ENCODE results near the gene ABCA13.

The ABCA13 gene

DNA sequence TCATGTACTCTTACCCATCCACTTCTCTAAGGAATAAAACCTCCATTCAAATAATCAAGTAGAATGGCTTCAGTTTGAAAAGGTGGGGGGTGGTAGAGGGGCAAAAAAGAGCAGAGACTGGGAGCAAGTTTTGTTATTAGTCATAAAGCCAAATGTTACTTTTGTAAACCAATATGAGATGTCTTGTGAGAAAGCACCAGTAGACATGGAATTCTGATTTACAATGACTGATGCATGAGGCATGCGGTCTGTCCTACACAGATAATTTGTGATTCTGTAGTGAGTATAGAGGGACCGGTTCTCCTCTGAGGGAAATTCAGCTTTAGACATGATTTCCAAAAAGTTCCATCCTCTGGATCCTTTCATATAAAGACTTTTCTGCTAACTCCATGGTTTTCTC, 12.9 kb upstream of the ABCA13 start:
- TF ChIP-seq CTCF (IDR thresholded peaks at IDR 0.05; ENCODE audit: low read depth, low read length) = no peak
- DNase-seq (ENCODE audit: extremely low read depth, low read depth) = no peak

DNA sequence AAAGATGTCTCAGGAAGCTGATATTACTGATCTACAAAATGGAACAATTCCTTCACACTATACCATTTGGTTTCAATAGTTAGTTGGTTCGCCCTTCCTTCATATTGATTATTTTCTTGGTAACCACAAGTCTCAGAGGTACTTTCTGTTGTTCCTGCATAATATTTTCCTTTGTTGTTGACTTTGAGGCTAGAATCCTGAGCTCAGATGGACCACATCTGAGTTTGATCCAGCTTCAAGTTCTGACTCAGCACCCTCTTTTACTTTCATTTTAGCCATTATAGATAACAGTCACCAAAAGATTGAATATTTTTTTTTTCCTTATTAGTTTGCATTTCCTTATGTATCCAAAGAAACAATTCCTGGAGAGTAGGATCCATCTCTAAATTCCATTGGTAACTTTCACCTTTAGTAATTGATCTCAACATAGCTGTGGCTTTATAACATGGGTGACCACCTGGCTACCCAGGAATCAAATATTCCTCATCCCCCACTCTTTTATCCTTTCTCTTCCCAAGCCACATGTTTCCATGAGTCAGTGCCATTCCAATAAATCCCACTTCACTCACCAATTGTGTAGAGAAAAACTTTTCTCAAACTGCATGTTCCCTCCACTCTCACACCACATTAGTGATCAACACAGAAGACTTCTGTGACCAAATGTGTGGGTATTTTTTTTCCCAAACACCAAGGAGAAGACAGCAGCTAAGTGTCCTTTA, 9.7 kb upstream of the ABCA13 start:
- TF ChIP-seq CTCF (IDR thresholded peaks at IDR 0.05; ENCODE audit: low read depth, low read length) = no peak

DNA sequence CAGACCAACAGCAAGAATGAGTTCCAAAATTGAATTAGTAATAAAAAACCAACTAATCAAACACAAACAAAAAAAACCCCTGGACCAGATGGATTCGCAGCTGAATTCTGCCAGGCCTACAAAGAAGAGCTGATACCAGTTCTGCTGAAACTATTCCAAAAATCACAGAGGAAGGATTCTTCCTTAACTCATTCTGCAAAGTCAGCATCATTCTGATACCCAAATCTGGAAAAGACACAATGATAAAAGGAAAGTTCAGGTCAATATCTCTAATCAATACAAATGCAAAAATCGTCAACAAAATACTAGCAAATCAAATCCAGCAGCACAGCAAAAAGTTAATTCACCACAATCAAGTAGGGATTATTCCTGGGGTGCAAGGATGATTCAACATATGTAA, 6.1 kb upstream of the ABCA13 start:
- TF ChIP-seq CTCF (IDR thresholded peaks at IDR 0.05; ENCODE audit: low read depth, low read length) = no peak
- no peak for DNase-seq (ENCODE audit: extremely low read depth, low read depth)

More for the DNA sequence above, 9.7 kb upstream of the ABCA13 start:
- no peak for DNase-seq (ENCODE audit: extremely low read depth, low read depth)

DNA sequence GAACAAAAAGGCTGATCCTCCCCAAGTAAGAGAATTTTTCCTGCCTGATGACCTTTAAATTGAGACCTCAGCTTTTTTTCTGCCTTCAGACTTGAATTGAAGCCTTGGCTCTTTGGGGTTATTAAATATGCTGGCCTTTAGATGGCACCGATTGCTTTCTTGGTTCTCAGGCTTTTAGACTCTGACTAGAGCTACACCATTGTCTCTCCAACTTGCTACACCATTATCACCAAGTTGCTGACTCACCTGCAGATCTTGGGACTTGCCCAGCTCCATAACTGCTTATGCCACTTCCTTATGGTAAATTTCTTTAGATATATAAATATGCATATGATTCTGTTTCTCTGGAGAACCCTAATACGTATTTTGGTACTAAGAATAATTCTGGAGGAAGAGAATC, 3.1 kb upstream of the ABCA13 start:
- no peak for DNase-seq (ENCODE audit: extremely low read depth, low read depth)
- peak; percentile 4 for TF ChIP-seq CTCF (IDR thresholded peaks at IDR 0.05; ENCODE audit: low read depth, low read length)

- TF ChIP-seq CTCF (IDR thresholded peaks at IDR 0.05; ENCODE audit: low read depth, low read length) = no peak
- no peak for DNase-seq (ENCODE audit: extremely low read depth, low read depth)
These were observed 752 bp upstream of the ABCA13 start for GRCh38 chr7:48170506-48170905.

DNA sequence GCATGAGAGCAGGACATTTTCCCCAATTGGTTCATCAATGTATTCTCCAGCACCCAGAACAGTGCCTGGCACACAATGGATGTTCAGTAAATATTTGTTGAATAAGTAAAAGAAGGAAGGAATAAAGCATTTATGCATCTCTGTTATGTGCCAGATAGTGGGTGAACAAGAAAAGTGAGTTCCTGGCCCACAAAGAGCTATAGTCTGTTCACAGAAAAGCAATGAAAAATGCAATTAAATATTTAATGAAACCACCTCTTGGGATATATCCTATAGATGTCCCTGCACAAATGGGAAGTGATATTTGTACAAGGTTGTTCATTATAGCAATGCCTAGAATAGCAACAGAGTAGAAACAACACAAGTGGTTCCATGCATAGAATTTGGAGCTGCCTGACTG, 2.1 kb downstream of the ABCA13 start:
- no peak for TF ChIP-seq CTCF (IDR thresholded peaks at IDR 0.05; ENCODE audit: low read depth, low read length)
- no peak for DNase-seq (ENCODE audit: extremely low read depth, low read depth)

DNA sequence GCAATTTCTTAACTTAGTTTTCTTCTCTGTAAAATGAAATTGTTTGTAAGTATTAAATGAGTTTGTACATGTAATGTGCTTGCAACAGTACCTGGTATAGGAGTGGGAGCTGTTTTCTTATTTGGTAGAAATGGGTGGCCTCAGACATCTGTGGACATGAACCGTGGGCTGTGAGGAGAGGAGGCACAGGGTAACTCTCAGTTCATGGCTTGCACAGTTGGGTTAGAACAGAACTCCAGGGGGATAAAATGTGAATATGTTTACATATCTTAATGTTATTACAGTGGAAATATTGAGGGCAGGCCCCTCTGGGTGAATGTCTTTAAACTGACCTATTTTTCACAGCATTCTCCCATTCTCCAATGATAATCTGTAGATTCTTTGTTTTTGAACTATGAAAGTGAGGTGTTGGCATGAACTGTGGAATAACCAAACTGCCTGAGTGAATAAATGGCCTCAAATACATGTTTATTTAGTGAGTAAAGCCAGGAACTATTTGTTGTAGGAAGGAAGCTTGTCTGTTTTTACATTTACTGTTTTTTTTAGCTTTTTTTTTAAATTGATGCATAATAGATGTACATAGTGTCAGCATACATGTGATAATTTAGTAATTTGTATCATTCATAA, 2.6 kb downstream of the ABCA13 start:
- TF ChIP-seq CTCF (IDR thresholded peaks at IDR 0.05; ENCODE audit: low read depth, low read length) = no peak
- no peak for DNase-seq (ENCODE audit: extremely low read depth, low read depth)
